IMR-90 (cell line): ENCODE results near the gene AMOTL1. TPM values are rescaled to one million over a fixed set of nuclear protein-coding genes. Genes with fewer than 3 reads are reported as not detected.

ENCODE experiments used
- ATAC-seq: fragments of 200-7000 bp; cut with Tn5 transposase; 2 replicates; pipeline ENCODE4 v1.9.1; 2020; ENCODE audit warnings: low read depth, mild to moderate bottlenecking, moderate library complexity
- BruUV-seq: library from RNA; stranded (reverse); fragments of 400-500 nt; replicated peaks from 2 replicates; lab custom pipeline; 2021; lab: Mats Ljungman, UMichigan
- CTCF ChIA-PET: fragments of 300-600 bp; formaldehyde crosslinking; extraction: SDS; loops from one replicate; lab custom pipeline; 2021; ENCODE audit warnings: antibody characterized with exemption; lab: Yijun Ruan, JAX
- POLR2A ChIA-PET: fragments of 300-600 bp; sonication (Branson Sonifier 250); formaldehyde crosslinking; loops from one replicate; lab custom pipeline; 2022; ENCODE audit warnings: antibody characterized with exemption; ENCODE audit not compliant: unreplicated experiment; lab: Charles Lee
- DNase-seq: peaks from one replicate; pipeline ENCODE4 v3.0.0; 2013
- H2AFZ ChIP-seq: replicated peaks from 2 replicates; pipeline ENCODE3; 2013; ENCODE audit warnings: low read length, mild to moderate bottlenecking; ENCODE audit not compliant: poor library complexity
- H2AK5ac ChIP-seq: 2 replicates; pipeline ENCODE4 v1.6.1; 2013; ENCODE audit warnings: low read depth, low read length, inconsistent platforms
- H2AK9ac ChIP-seq: replicated peaks from 2 replicates; pipeline ENCODE3; 2013; ENCODE audit warnings: mild to moderate bottlenecking, low read depth, low read length, moderate library complexity; ENCODE audit not compliant: poor library complexity
- H2BK120ac ChIP-seq: 2 replicates; pipeline ENCODE4 v1.6.1; 2013; ENCODE audit warnings: low read depth, low read length, inconsistent platforms
- H2BK15ac ChIP-seq: 3 replicates; pipeline ENCODE4 v1.6.1; 2013; ENCODE audit warnings: low read depth, low read length, inconsistent platforms
- H2BK20ac ChIP-seq: 2 replicates; pipeline ENCODE4 v1.6.1; 2013; ENCODE audit warnings: low read depth, mild to moderate bottlenecking, inconsistent platforms, low read length, moderate library complexity
- H2BK5ac ChIP-seq: 2 replicates; pipeline ENCODE4 v1.6.1; 2013; ENCODE audit warnings: mild to moderate bottlenecking, low read depth, low read length, inconsistent platforms; ENCODE audit not compliant: poor library complexity, severe bottlenecking
- H3K14ac ChIP-seq: replicated peaks from 2 replicates; pipeline ENCODE4 v1.6.1; 2013; ENCODE audit warnings: low read depth, low read length, inconsistent platforms
- H3K18ac ChIP-seq: 2 replicates; pipeline ENCODE4 v1.6.1; 2013; ENCODE audit warnings: low read depth, low read length, control low read depth
- H3K23ac ChIP-seq: 2 replicates; pipeline ENCODE4 v1.6.1; 2013; ENCODE audit warnings: low read depth, low read length, inconsistent platforms
- H3K27ac ChIP-seq: 2 replicates; pipeline ENCODE4 v1.5.1; 2013; ENCODE audit warnings: mild to moderate bottlenecking, control low read depth, low read length; ENCODE audit not compliant: insufficient read depth
- H3K27me3 ChIP-seq: 2 replicates; pipeline ENCODE4 v1.6.1; 2013; ENCODE audit warnings: low read length; ENCODE audit not compliant: control insufficient read depth, insufficient read depth
- H3K36me3 ChIP-seq: 2 replicates; pipeline ENCODE4 v1.6.1; 2013; ENCODE audit warnings: low read length, mixed read lengths; ENCODE audit not compliant: control insufficient read depth, insufficient read depth
- H3K4ac ChIP-seq: 2 replicates; pipeline ENCODE4 v1.6.1; 2013; ENCODE audit warnings: low read depth, low read length, inconsistent platforms
- H3K4me1 ChIP-seq: 2 replicates; pipeline ENCODE4 v1.6.1; 2013; ENCODE audit warnings: low read length, mixed read lengths; ENCODE audit not compliant: control insufficient read depth, insufficient read depth
- H3K4me2 ChIP-seq: 2 replicates; pipeline ENCODE4 v1.6.1; 2013; ENCODE audit warnings: low read depth, mild to moderate bottlenecking, control low read depth, low read length, moderate library complexity
- H3K4me3 ChIP-seq: 2 replicates; pipeline ENCODE4 v1.5.1; 2013; ENCODE audit warnings: low read depth, mild to moderate bottlenecking, control low read depth, low read length, moderate library complexity; ENCODE audit not compliant: insufficient read depth
- H3K56ac ChIP-seq: 2 replicates; pipeline ENCODE4 v1.6.1; 2013; ENCODE audit warnings: low read length, inconsistent platforms; ENCODE audit not compliant: insufficient read depth; ENCODE audit errors: extremely low read depth
- H3K79me1 ChIP-seq, 2 experiments: 2 replicates each; pipeline ENCODE4 v1.6.1; 2013; ENCODE audit warnings: low read length in 2 of 2, inconsistent platforms in 1 of 2, low read depth in 1 of 2
- H3K9ac ChIP-seq: 2 replicates; pipeline ENCODE4 v1.6.1; 2013; ENCODE audit warnings: low read depth, low read length, control low read depth
- H3K9me1 ChIP-seq: 2 replicates; pipeline ENCODE4 v1.6.1; 2013; ENCODE audit warnings: low read length, inconsistent platforms; ENCODE audit not compliant: insufficient read depth
- H3K9me3 ChIP-seq: 2 replicates; pipeline ENCODE4 v1.6.1; 2013; ENCODE audit warnings: low read length; ENCODE audit not compliant: control insufficient read depth, insufficient read depth
- H4K20me1 ChIP-seq: 2 replicates; pipeline ENCODE4 v1.6.1; 2013; ENCODE audit warnings: low read length, inconsistent platforms; ENCODE audit not compliant: insufficient read depth
- H4K5ac ChIP-seq: 2 replicates; pipeline ENCODE4 v1.6.1; 2013; ENCODE audit warnings: mild to moderate bottlenecking, low read depth, low read length, control low read depth
- H4K8ac ChIP-seq, 2 experiments: 2 replicates each; pipeline ENCODE4 v1.6.1; 2013; ENCODE audit warnings: low read depth in 2 of 2, low read length in 2 of 2, control low read depth in 1 of 2, inconsistent platforms in 1 of 2
- H4K91ac ChIP-seq: 2 replicates; pipeline ENCODE4 v1.6.1; 2013; ENCODE audit warnings: low read depth, low read length, inconsistent platforms; ENCODE audit not compliant: insufficient read depth
- BHLHE40 ChIP-seq: fragments of 150-350 bp; IDR thresholded peaks from 2 replicates; pipeline ENCODE4 v1.6.1; 2016; ENCODE audit warnings: mild to moderate bottlenecking, low read depth, low read length
- CEBPB ChIP-seq: IDR thresholded peaks from 2 replicates; pipeline ENCODE4 v1.6.1; 2012; ENCODE audit warnings: low read depth, low read length, improper control_type of control experiment
- CHD1 ChIP-seq: IDR thresholded peaks from 2 replicates; pipeline ENCODE4 v1.6.1; 2012; ENCODE audit warnings: low read depth, low read length, improper control_type of control experiment
- FOS ChIP-seq: fragments of 150-350 bp; IDR thresholded peaks from 2 replicates; pipeline ENCODE4 v1.6.1; 2016; ENCODE audit warnings: low read depth, low read length
- MAFK ChIP-seq: IDR thresholded peaks from 2 replicates; pipeline ENCODE4 v1.6.1; 2012; ENCODE audit warnings: low read depth, low read length, improper control_type of control experiment
- MAZ ChIP-seq: IDR thresholded peaks from 2 replicates; pipeline ENCODE4 v1.6.1; 2012; ENCODE audit warnings: low read depth, mild to moderate bottlenecking, low read length, improper control_type of control experiment, moderate library complexity, borderline replicate concordance
- MXI1 ChIP-seq: IDR thresholded peaks from 2 replicates; pipeline ENCODE4 v1.6.1; 2012; ENCODE audit warnings: low read depth, mild to moderate bottlenecking, low read length, moderate library complexity, borderline replicate concordance
- NFE2L2 ChIP-seq: fragments of 150-350 bp; IDR thresholded peaks from 2 replicates; pipeline ENCODE4 v1.6.1; 2016; ENCODE audit warnings: low read depth, mild to moderate bottlenecking, low read length
- POLR2A ChIP-seq: IDR thresholded peaks from 2 replicates; pipeline ENCODE4 v1.6.1; 2012; ENCODE audit warnings: mild to moderate bottlenecking, low read depth, low read length
- RAD21 ChIP-seq: IDR thresholded peaks from 2 replicates; pipeline ENCODE4 v1.6.1; 2012; ENCODE audit warnings: low read length, improper control_type of control experiment
- RCOR1 ChIP-seq: IDR thresholded peaks from 2 replicates; pipeline ENCODE4 v1.6.1; 2012; ENCODE audit warnings: mild to moderate bottlenecking, low read length, improper control_type of control experiment; ENCODE audit not compliant: insufficient replicate concordance
- RFX5 ChIP-seq: IDR thresholded peaks from 2 replicates; pipeline ENCODE4 v1.8.0; 2012; ENCODE audit warnings: low read depth, mild to moderate bottlenecking, low read length, moderate library complexity
- SMC3 ChIP-seq: fragments of 150-350 bp; IDR thresholded peaks from 2 replicates; pipeline ENCODE4 v1.6.1; 2016; ENCODE audit warnings: low read depth, mild to moderate bottlenecking, antibody characterized with exemption, low read length, moderate library complexity
- WGBS, 2 experiments: methylation state at CpG; one replicate each; pipeline versions ENCODE4 v1.1.5 to v1.1.7; 2013; ENCODE audit warnings: missing lambda C conversion rate in 2 of 2; ENCODE audit not compliant: insufficient read length in 1 of 2; ENCODE audit errors: extremely low coverage in 2 of 2; 5-methylcytosine and 5-hydroxymethylcytosine counted together
- dilution Hi-C: fragments of 300-500 bp; cut with HindIII; formaldehyde crosslinking; loops from one replicate; pipeline ENCODE4 v1.14.3; 2018; ENCODE audit warnings: low sequenced_read_pairs; ENCODE audit not compliant: unreplicated experiment
- in situ Hi-C: fragments of 300-500 bp; cut with MboI; formaldehyde crosslinking; loops from 3 replicates; pipeline ENCODE4 v1.14.3; 2019; ENCODE audit warnings: low sequenced_read_pairs, inconsistent platforms, mixed read lengths
- intact Hi-C: fragments of 100-400 bp; cut with micrococcal nuclease; formaldehyde crosslinking; loops from 2 replicates; pipeline ENCODE4 v1.10.0; 2022
- polyA plus RNA-seq, 3 experiments: library from polyadenylated mRNA; depleted of rRNA; stranded (reverse); fragments of >200 nt; gene quantifications; 2 replicates each; pipeline ENCODE4 v1.2.3, GENCODE V29; 2012; ENCODE audit warnings: low replicate concordance in 1 of 3
- total RNA-seq: library from RNA; depleted of rRNA; stranded (reverse); fragments of >200 nt; gene quantifications from 2 replicates; pipeline ENCODE4 v1.2.3, GENCODE V29; 2012
- TF ChIP-seq, protein P1 (sequence below): conservative IDR thresholded peaks from 2 replicates; pipeline ENCODE4 v1.5.1; 2012; ENCODE audit warnings: mild to moderate bottlenecking, low read depth, low read length, improper control_type of control experiment
- TF ChIP-seq, protein P2 (sequence below): fragments of 150-350 bp; IDR thresholded peaks from 2 replicates; pipeline ENCODE4 v1.6.1; 2017; ENCODE audit warnings: mild to moderate bottlenecking, antibody characterized with exemption, low read length, low read depth
- TF ChIP-seq, protein P3 (sequence below): fragments of 150-350 bp; IDR thresholded peaks from 2 replicates; pipeline ENCODE4 v1.6.1; 2016; ENCODE audit warnings: low read depth, mild to moderate bottlenecking, low read length, moderate library complexity, borderline replicate concordance

Gene AMOTL1
- total and polyA plus RNA-seq, 2 of the 4 experiments (the other 2 are of a cell fraction), result 18.6 to 49.5 TPM

DNA sequence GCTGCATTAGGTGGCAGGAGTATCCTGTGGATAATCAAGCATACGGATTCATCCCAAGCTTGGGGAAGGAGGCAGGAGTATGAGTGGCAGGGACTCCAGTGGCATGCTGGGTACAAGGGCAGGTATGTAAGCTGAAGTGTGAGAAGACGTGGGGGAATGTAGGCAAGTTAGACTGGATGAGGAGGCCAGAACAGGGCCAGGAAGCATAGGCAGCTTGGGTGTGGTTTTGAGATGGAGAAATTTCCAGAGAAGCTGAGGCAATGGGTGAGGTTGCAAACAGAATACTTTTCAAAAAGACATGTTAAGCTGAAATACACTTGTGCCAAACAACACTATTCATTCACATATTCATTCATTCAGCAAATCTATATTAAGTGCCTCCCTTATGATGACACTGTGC is 43.1 kb upstream of the AMOTL1 start:
- ChIA-PET CTCF (no interaction called here), POLR2A (no interaction called here)
- ATAC-seq, result no peak
- Histone ChIP-seq H2BK15ac (no peak overlapping the region), H3K18ac (no peak overlapping the region), H3K27ac (no peak overlapping the region), H4K5ac (no peak overlapping the region), H3K4me3 (no peak overlapping the region), H2BK20ac (no peak overlapping the region), H2BK5ac (no peak overlapping the region), H4K91ac (no peak overlapping the region), H3K9ac (no peak overlapping the region), H3K23ac (no peak overlapping the region), H3K4me2 (no peak overlapping the region), H3K79me1 (no peaks in the 10 kb centered on the region), H3K9me3 (no peaks in the 10 kb centered on the region), H2AK5ac (no peak overlapping the region), H4K8ac (no peak overlapping the region), H4K20me1 (no peaks in the 10 kb centered on the region), H3K27me3 (peaks cover 12% of the 10 kb centered on the region), H3K4me1 (peaks cover 3% of the 10 kb centered on the region), H2AFZ (no peak overlapping the region), H2AK9ac (no peak overlapping the region), H2BK120ac (no peak overlapping the region), H3K4ac (no peak overlapping the region), H3K9me1 (no peaks in the 10 kb centered on the region; the same call in 1 of the 2 replicates), H3K36me3 (no peaks in the 10 kb centered on the region), H3K56ac (no peak overlapping the region), H3K14ac (no peak overlapping the region)
- intact Hi-C loops (no loop called here), dilution Hi-C loops (no loop called here), in situ Hi-C loops (no loop called here)
- no TSS peak for BruUV-seq
- no peak for TF ChIP-seq RFX5
- TF ChIP-seq POLR2A, result no peak
- no peak for TF ChIP-seq CEBPB
- no peak for TF ChIP-seq CHD1
- no peak for TF ChIP-seq MAFK
- TF ChIP-seq, protein P1, sequence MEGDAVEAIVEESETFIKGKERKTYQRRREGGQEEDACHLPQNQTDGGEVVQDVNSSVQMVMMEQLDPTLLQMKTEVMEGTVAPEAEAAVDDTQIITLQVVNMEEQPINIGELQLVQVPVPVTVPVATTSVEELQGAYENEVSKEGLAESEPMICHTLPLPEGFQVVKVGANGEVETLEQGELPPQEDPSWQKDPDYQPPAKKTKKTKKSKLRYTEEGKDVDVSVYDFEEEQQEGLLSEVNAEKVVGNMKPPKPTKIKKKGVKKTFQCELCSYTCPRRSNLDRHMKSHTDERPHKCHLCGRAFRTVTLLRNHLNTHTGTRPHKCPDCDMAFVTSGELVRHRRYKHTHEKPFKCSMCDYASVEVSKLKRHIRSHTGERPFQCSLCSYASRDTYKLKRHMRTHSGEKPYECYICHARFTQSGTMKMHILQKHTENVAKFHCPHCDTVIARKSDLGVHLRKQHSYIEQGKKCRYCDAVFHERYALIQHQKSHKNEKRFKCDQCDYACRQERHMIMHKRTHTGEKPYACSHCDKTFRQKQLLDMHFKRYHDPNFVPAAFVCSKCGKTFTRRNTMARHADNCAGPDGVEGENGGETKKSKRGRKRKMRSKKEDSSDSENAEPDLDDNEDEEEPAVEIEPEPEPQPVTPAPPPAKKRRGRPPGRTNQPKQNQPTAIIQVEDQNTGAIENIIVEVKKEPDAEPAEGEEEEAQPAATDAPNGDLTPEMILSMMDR, result no peak
- no peak for TF ChIP-seq BHLHE40
- TF ChIP-seq MXI1, result no peak
- no peak for TF ChIP-seq RAD21
- TF ChIP-seq, protein P2, sequence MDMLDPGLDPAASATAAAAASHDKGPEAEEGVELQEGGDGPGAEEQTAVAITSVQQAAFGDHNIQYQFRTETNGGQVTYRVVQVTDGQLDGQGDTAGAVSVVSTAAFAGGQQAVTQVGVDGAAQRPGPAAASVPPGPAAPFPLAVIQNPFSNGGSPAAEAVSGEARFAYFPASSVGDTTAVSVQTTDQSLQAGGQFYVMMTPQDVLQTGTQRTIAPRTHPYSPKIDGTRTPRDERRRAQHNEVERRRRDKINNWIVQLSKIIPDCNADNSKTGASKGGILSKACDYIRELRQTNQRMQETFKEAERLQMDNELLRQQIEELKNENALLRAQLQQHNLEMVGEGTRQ, result no peak
- TF ChIP-seq, protein P3, sequence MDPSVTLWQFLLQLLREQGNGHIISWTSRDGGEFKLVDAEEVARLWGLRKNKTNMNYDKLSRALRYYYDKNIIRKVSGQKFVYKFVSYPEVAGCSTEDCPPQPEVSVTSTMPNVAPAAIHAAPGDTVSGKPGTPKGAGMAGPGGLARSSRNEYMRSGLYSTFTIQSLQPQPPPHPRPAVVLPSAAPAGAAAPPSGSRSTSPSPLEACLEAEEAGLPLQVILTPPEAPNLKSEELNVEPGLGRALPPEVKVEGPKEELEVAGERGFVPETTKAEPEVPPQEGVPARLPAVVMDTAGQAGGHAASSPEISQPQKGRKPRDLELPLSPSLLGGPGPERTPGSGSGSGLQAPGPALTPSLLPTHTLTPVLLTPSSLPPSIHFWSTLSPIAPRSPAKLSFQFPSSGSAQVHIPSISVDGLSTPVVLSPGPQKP, result no peak
- no peak for TF ChIP-seq SMC3
- TF ChIP-seq RCOR1, result no peak
- no peak for TF ChIP-seq NFE2L2
- TF ChIP-seq MAZ, result no peak
- TF ChIP-seq FOS, result no peak
- no peak for DNase-seq
- WGBS, 2 experiments, result 71% methylated on average over 2 of the region's 2 CpGs; no CpG with 5 or more reads in 1 of the 2 experiments
